GM12874 (cell line): Measurements from ENCODE around the gene GULP1.

Source experiments
- TF ChIP-seq, protein P1 (sequence below): IDR thresholded peaks from 2 replicates; pipeline ENCODE4 v1.5.1; 2011; ENCODE audit warnings: low read depth, mild to moderate bottlenecking, control low read depth, low read length, moderate library complexity; ENCODE audit not compliant: insufficient read depth

Gene GULP1

DNA sequence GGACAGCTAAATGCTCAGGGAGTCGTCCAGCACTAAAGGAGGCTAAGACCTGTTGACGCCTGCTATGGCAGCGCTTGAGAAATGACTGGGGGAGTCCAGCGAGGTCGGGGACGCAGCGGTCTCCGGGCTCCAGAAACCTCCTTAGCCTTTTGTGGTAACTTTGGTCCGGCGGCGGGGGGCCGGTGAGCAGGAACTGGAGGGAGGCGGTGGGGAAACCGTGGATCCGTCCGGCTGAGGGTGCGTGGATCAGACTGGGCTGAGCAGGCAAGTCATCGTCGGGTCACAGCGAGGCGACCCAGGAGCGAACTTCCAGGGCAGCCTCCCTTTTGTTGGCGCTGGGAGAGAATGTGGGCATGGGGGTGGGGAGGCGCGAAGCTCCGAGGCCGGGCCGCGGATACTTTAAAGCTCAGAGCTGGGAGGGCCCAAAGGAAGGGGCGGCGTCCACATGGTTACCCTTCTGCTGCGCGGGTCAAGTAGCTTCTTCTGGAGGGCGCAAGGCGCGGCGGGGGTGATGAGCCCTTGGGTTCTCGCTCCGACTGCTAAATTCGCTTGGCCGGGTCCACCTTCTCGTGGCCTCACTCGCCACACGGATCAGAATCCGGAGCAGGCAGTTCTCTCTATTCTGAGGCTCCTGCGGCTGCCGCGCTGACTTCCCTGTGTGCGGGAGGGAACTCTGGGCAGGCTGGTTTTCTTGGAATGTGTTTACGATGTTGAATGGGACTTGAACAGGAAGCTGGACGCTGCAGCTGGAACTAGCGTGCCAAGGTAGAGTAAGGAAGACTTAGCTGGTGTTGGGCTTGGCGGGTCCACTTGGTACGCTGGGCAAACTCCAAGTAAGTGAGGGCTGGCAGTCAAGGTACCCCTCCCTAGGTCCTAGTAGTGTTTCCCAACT, 920 bp downstream of the GULP1 start:
- TF ChIP-seq, protein P1, sequence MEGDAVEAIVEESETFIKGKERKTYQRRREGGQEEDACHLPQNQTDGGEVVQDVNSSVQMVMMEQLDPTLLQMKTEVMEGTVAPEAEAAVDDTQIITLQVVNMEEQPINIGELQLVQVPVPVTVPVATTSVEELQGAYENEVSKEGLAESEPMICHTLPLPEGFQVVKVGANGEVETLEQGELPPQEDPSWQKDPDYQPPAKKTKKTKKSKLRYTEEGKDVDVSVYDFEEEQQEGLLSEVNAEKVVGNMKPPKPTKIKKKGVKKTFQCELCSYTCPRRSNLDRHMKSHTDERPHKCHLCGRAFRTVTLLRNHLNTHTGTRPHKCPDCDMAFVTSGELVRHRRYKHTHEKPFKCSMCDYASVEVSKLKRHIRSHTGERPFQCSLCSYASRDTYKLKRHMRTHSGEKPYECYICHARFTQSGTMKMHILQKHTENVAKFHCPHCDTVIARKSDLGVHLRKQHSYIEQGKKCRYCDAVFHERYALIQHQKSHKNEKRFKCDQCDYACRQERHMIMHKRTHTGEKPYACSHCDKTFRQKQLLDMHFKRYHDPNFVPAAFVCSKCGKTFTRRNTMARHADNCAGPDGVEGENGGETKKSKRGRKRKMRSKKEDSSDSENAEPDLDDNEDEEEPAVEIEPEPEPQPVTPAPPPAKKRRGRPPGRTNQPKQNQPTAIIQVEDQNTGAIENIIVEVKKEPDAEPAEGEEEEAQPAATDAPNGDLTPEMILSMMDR = no peak

DNA sequence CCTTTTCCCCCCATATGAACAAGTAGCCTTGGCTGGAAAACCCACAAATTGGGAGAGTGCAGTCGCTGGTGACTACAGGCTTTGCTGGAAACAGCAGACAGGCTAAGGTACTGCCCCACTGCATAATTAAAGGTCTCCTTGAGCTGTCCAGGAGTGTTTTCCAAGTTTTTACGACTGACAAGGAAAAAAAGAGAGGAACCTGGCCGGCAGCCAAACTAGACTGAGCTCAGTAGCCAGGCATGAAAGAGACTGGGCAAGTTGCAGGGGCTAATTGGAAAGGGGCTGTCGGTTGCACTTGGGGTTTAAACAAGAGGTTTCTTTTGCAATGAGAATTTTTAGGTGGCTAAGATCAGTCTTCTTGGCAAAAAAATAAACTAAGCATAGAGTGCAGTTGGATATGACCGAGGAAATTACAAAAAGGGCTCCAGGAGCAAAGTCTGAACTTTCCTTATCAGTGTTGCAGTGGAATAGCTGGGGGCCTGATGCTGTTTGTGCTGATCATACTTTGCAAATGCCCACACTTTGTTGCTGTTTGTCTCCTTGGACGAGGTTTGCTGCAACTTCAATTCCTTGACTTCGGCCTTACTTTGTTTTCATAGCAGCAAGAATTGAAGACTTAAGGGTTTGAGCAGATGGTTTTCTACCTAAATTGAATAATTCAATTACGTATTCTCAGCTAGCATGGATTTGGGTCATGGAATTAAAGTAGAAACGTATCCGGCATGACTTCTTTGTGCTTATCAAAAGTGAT, 2.1 kb downstream of the GULP1 start:
- TF ChIP-seq, protein P1 = no peak

DNA sequence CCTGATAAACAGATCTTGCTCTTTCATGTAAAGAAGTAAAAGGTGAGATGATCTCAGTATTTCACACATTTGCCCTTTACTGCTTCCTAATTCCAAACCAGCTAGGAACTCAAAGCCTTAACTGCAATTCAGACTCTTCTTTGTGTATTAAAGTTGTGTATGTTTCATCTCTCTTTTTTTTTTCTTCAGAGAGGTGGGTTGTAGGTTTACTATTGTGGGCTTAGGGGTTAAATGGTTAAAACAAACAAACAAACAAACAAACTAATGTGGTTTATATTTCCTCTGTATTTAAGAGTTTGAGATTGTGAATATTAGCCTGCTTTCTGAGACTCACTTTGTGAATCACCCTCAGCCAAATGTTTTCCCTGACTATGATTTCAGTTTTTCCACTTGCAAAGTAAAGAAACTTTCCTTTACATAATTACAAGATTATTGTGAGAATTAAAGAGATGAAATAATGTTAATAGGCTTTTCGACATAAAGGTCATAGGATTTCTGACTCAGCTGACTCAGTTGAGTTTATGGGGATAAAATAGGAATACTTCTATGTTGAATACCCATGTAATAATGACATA, 2.8 kb downstream of the GULP1 start:
- TF ChIP-seq, protein P1 = no peak

DNA sequence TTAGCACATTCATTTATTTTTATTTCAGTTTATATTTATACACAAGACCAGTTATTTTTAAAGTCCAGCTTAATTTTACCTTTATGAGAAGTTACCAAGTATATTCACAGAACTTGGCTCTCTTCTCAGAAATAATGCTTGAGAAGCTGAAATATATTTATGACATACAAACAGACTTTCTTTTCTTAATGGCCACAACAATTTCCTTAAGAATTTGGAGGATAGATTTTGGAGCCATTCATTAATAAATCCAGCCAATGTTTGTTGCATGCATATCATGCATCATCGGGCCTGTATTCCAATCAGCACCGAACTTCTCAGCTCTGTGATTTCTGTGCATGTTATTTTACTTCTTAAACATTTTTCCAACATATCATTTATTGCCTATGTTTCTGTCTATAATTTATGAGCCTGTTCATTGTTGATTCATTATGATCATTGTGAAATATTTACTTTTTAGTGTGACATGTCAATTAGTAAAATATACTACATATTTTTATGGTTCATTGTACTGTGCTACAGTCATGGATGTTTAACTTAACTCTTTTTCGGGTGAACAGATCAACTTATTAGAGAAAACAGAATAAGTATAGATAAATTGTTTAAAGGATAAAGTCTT, 3.5 kb downstream of the GULP1 start:
- TF ChIP-seq, protein P1 = no peak

DNA sequence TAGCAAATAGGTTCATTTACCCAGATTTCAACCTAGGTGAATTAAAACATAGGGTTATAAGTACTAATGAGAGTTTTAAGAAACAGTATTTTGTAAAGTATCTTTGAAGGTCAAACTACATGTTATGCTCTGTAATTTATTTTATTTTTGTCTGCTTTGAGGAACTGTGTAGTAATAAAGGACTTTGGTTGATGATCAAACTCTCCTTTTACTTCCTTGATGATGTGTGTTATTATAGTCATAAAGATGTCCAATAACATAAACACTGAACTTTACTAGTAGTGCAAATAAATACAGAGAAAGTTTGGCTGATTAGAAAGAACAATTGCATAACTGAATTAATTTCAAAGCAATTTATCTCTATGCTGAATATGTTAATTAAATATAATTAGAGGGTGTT, 6.3 kb downstream of the GULP1 start:
- TF ChIP-seq, protein P1 = no peak

DNA sequence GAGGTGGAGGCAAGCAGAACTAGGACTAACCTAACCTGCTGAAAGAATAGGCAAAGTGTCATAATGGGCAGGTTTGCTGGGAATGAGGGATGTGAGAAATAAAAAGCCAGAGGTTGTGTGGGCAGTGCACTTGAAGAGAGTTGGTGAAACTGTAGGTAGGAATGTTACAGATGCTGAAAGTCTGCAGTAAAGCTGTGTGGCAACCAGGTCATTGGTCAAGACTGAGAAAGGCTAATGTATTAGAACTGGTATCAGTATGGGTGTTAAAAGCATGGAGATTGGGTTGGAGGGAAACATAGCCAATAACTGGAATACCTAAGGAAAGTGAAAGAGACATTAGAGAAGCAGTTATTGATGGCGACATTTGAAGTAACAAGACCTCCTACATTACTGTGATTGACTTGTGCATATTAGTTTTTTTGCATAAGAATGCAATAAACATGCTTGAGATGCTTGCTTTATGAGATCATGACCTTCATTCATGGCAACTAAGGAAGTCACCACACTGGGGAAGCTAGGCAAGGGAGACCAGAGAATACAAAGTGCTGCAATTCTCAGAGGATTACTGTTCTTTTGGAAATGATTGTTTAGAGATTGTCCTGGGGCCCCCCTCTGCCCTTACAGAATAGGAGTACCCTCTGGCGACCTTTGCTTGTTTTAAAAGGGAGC, 11.8 kb downstream of the GULP1 start:
- TF ChIP-seq, protein P1 = no peak
